IMR-90 (cell line): ENCODE measurements around the gene TPSD1. TPM values are rescaled to one million over a fixed set of nuclear protein-coding genes. Genes with fewer than 3 reads are reported as not detected.
A peak's percentile ranks its signal among the peaks of the same experiment; 100 is the strongest.
"Not testable (repeated sequence)": the region's sequence is repeated elsewhere in the genome, so short reads cannot be mapped to it uniquely, and the experiment has no call there.

Experiments used
- ATAC-seq: fragments of 200-7000 bp; cut with Tn5 transposase; 2 replicates; pipeline ENCODE4 v1.9.1; 2020; ENCODE audit warnings: low read depth, mild to moderate bottlenecking, moderate library complexity
- BruUV-seq: library from RNA; stranded (reverse); fragments of 400-500 nt; replicated peaks from 2 replicates; lab custom pipeline; 2021; lab: Mats Ljungman, UMichigan
- CTCF ChIA-PET: fragments of 300-600 bp; formaldehyde crosslinking; extraction: SDS; loops from one replicate; lab custom pipeline; 2021; ENCODE audit warnings: antibody characterized with exemption; lab: Yijun Ruan, JAX
- POLR2A ChIA-PET: fragments of 300-600 bp; sonication (Branson Sonifier 250); formaldehyde crosslinking; loops from one replicate; lab custom pipeline; 2022; ENCODE audit warnings: antibody characterized with exemption; ENCODE audit not compliant: unreplicated experiment; lab: Charles Lee
- DNase-seq: peaks from one replicate; pipeline ENCODE4 v3.0.0; 2013
- H2AFZ ChIP-seq: replicated peaks from 2 replicates; pipeline ENCODE3; 2013; ENCODE audit warnings: low read length, mild to moderate bottlenecking; ENCODE audit not compliant: poor library complexity
- H2AK5ac ChIP-seq: 2 replicates; pipeline ENCODE4 v1.6.1; 2013; ENCODE audit warnings: low read depth, low read length, inconsistent platforms
- H2AK9ac ChIP-seq: replicated peaks from 2 replicates; pipeline ENCODE3; 2013; ENCODE audit warnings: mild to moderate bottlenecking, low read depth, low read length, moderate library complexity; ENCODE audit not compliant: poor library complexity
- H2BK120ac ChIP-seq: 2 replicates; pipeline ENCODE4 v1.6.1; 2013; ENCODE audit warnings: low read depth, low read length, inconsistent platforms
- H2BK15ac ChIP-seq: 3 replicates; pipeline ENCODE4 v1.6.1; 2013; ENCODE audit warnings: low read depth, low read length, inconsistent platforms
- H2BK20ac ChIP-seq: 2 replicates; pipeline ENCODE4 v1.6.1; 2013; ENCODE audit warnings: low read depth, mild to moderate bottlenecking, inconsistent platforms, low read length, moderate library complexity
- H2BK5ac ChIP-seq: 2 replicates; pipeline ENCODE4 v1.6.1; 2013; ENCODE audit warnings: mild to moderate bottlenecking, low read depth, low read length, inconsistent platforms; ENCODE audit not compliant: poor library complexity, severe bottlenecking
- H3K14ac ChIP-seq: replicated peaks from 2 replicates; pipeline ENCODE4 v1.6.1; 2013; ENCODE audit warnings: low read depth, low read length, inconsistent platforms
- H3K18ac ChIP-seq: 2 replicates; pipeline ENCODE4 v1.6.1; 2013; ENCODE audit warnings: low read depth, low read length, control low read depth
- H3K23ac ChIP-seq: 2 replicates; pipeline ENCODE4 v1.6.1; 2013; ENCODE audit warnings: low read depth, low read length, inconsistent platforms
- H3K27ac ChIP-seq: 2 replicates; pipeline ENCODE4 v1.5.1; 2013; ENCODE audit warnings: mild to moderate bottlenecking, control low read depth, low read length; ENCODE audit not compliant: insufficient read depth
- H3K27me3 ChIP-seq: 2 replicates; pipeline ENCODE4 v1.6.1; 2013; ENCODE audit warnings: low read length; ENCODE audit not compliant: control insufficient read depth, insufficient read depth
- H3K36me3 ChIP-seq: 2 replicates; pipeline ENCODE4 v1.6.1; 2013; ENCODE audit warnings: low read length, mixed read lengths; ENCODE audit not compliant: control insufficient read depth, insufficient read depth
- H3K4ac ChIP-seq: 2 replicates; pipeline ENCODE4 v1.6.1; 2013; ENCODE audit warnings: low read depth, low read length, inconsistent platforms
- H3K4me1 ChIP-seq: 2 replicates; pipeline ENCODE4 v1.6.1; 2013; ENCODE audit warnings: low read length, mixed read lengths; ENCODE audit not compliant: control insufficient read depth, insufficient read depth
- H3K4me2 ChIP-seq: 2 replicates; pipeline ENCODE4 v1.6.1; 2013; ENCODE audit warnings: low read depth, mild to moderate bottlenecking, control low read depth, low read length, moderate library complexity
- H3K4me3 ChIP-seq: 2 replicates; pipeline ENCODE4 v1.5.1; 2013; ENCODE audit warnings: low read depth, mild to moderate bottlenecking, control low read depth, low read length, moderate library complexity; ENCODE audit not compliant: insufficient read depth
- H3K56ac ChIP-seq: 2 replicates; pipeline ENCODE4 v1.6.1; 2013; ENCODE audit warnings: low read length, inconsistent platforms; ENCODE audit not compliant: insufficient read depth; ENCODE audit errors: extremely low read depth
- H3K79me1 ChIP-seq, 2 experiments: 2 replicates each; pipeline ENCODE4 v1.6.1; 2013; ENCODE audit warnings: low read length in 2 of 2, inconsistent platforms in 1 of 2, low read depth in 1 of 2
- H3K9ac ChIP-seq: 2 replicates; pipeline ENCODE4 v1.6.1; 2013; ENCODE audit warnings: low read depth, low read length, control low read depth
- H3K9me1 ChIP-seq: 2 replicates; pipeline ENCODE4 v1.6.1; 2013; ENCODE audit warnings: low read length, inconsistent platforms; ENCODE audit not compliant: insufficient read depth
- H3K9me3 ChIP-seq: 2 replicates; pipeline ENCODE4 v1.6.1; 2013; ENCODE audit warnings: low read length; ENCODE audit not compliant: control insufficient read depth, insufficient read depth
- H4K20me1 ChIP-seq: 2 replicates; pipeline ENCODE4 v1.6.1; 2013; ENCODE audit warnings: low read length, inconsistent platforms; ENCODE audit not compliant: insufficient read depth
- H4K5ac ChIP-seq: 2 replicates; pipeline ENCODE4 v1.6.1; 2013; ENCODE audit warnings: mild to moderate bottlenecking, low read depth, low read length, control low read depth
- H4K8ac ChIP-seq, 2 experiments: 2 replicates each; pipeline ENCODE4 v1.6.1; 2013; ENCODE audit warnings: low read depth in 2 of 2, low read length in 2 of 2, control low read depth in 1 of 2, inconsistent platforms in 1 of 2
- H4K91ac ChIP-seq: 2 replicates; pipeline ENCODE4 v1.6.1; 2013; ENCODE audit warnings: low read depth, low read length, inconsistent platforms; ENCODE audit not compliant: insufficient read depth
- WGBS, 2 experiments: methylation state at CpG; one replicate each; pipeline versions ENCODE4 v1.1.5 to v1.1.7; 2013; ENCODE audit warnings: missing lambda C conversion rate in 2 of 2; ENCODE audit not compliant: insufficient read length in 1 of 2; ENCODE audit errors: extremely low coverage in 2 of 2; 5-methylcytosine and 5-hydroxymethylcytosine counted together
- dilution Hi-C: fragments of 300-500 bp; cut with HindIII; formaldehyde crosslinking; loops from one replicate; pipeline ENCODE4 v1.14.3; 2018; ENCODE audit warnings: low sequenced_read_pairs; ENCODE audit not compliant: unreplicated experiment
- in situ Hi-C: fragments of 300-500 bp; cut with MboI; formaldehyde crosslinking; loops from 3 replicates; pipeline ENCODE4 v1.14.3; 2019; ENCODE audit warnings: low sequenced_read_pairs, inconsistent platforms, mixed read lengths
- intact Hi-C: fragments of 100-400 bp; cut with micrococcal nuclease; formaldehyde crosslinking; loops from 2 replicates; pipeline ENCODE4 v1.10.0; 2022
- polyA plus RNA-seq, 3 experiments: library from polyadenylated mRNA; depleted of rRNA; stranded (reverse); fragments of >200 nt; gene quantifications; 2 replicates each; pipeline ENCODE4 v1.2.3, GENCODE V29; 2012; ENCODE audit warnings: low replicate concordance in 1 of 3
- total RNA-seq: library from RNA; depleted of rRNA; stranded (reverse); fragments of >200 nt; gene quantifications from 2 replicates; pipeline ENCODE4 v1.2.3, GENCODE V29; 2012

Gene TPSD1
- total and polyA plus RNA-seq, 2 of the 4 experiments (the other 2 are of a cell fraction) = not detected

DNA sequence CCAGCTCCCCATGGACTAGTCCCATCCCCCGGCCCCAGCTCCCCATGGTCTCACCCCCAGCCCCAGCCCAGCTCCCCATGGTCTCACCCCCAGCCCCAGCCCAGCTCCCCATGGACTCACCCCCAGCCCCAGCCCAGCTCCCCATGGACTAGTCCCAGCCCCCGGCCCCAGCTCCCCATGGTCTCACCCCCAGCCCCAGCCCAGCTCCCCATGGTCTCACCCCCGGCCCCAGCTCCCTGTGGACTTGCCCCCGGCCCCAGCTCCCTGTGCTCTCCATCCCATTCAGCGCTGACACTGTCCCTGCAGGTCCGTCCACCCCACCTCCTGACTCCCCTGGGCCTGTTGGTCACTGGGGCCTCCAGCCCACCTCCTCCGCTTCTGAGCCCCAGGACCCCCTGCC, 24.6 kb upstream of the TPSD1 start:
- intact Hi-C loops, H3K14ac ChIP-seq, DNase-seq, H3K4me2 ChIP-seq, H3K9ac ChIP-seq, H3K4me1 ChIP-seq, H3K4ac ChIP-seq, H2BK15ac ChIP-seq, CTCF ChIA-PET, H3K27me3 ChIP-seq, H3K9me1 ChIP-seq, POLR2A ChIA-PET, H3K79me1 ChIP-seq, H3K4me3 ChIP-seq, H4K20me1 ChIP-seq, in situ Hi-C loops, H3K9me3 ChIP-seq, H2AFZ ChIP-seq, H3K36me3 ChIP-seq, ATAC-seq, BruUV-seq, H3K18ac ChIP-seq, H4K91ac ChIP-seq, H2AK9ac ChIP-seq, dilution Hi-C loops, H4K5ac ChIP-seq, H3K56ac ChIP-seq, H2BK5ac ChIP-seq, H4K8ac ChIP-seq, H2AK5ac ChIP-seq, H3K23ac ChIP-seq, H2BK20ac ChIP-seq, H3K27ac ChIP-seq, H2BK120ac ChIP-seq: not testable (repeated sequence)
- WGBS, 2 experiments = no CpG with 5 or more reads among the region's 7 CpGs

DNA sequence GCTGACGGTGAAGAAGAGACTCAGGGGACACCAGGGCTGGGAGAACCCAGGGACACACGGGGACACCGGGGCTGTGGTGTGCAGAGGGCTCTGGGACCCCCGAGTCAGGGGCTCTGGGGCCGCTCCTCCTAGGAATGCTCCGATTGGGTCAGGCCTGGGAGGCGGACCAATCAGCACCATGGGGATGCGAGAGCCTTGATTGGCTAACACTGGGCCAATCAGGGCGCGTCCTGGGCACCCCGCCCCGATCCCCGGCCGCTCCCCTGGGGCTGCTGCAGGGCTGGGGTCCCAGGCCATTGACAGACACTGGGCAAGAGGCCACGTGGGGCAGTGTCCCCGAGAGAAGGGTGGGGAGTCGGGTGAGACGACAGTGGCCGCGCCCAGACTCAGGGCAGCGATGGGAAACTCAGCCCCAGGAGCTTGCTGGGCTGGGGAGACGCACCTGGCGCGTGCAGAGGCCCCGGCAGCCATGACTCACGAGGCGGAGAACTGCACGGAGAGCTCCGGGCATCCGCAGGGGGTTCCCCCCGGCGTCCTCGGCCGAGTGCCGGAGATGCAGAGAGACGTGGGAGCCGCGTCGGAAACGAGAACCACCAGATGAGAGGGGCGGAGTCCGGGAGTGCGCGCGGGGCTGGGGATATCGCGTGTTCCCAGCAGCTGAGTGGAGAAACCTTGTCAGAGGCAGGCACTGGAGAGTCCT, 23.7 kb upstream of the TPSD1 start:
- H2BK120ac ChIP-seq, H3K23ac ChIP-seq, H3K9ac ChIP-seq, H3K79me1 ChIP-seq, H3K18ac ChIP-seq, H2BK15ac ChIP-seq, POLR2A ChIA-PET, H3K4me1 ChIP-seq, H2BK5ac ChIP-seq, H2AFZ ChIP-seq, H2BK20ac ChIP-seq, intact Hi-C loops, in situ Hi-C loops, H3K4ac ChIP-seq, H3K56ac ChIP-seq, H3K4me3 ChIP-seq, H4K5ac ChIP-seq, DNase-seq, H3K9me3 ChIP-seq, H3K27me3 ChIP-seq, H4K20me1 ChIP-seq, H2AK5ac ChIP-seq, BruUV-seq, H3K36me3 ChIP-seq, H2AK9ac ChIP-seq, H4K91ac ChIP-seq, CTCF ChIA-PET, H3K4me2 ChIP-seq, H3K27ac ChIP-seq, dilution Hi-C loops, H3K9me1 ChIP-seq, H4K8ac ChIP-seq, H3K14ac ChIP-seq: not testable (repeated sequence)
- WGBS, 2 experiments = no CpG with 5 or more reads among the region's 47 CpGs
- ATAC-seq = peak; percentile 56; the same call in 1 of the 2 replicates
